Activated B cell treated with CpG ODN at 0.5 μM for 24 hours (primary cell): Measurements from ENCODE around the gene NEDD9. TPM values are rescaled to one million over a fixed set of nuclear protein-coding genes. Genes with fewer than 3 reads are reported as not detected.

ENCODE experiments used
- ATAC-seq: fragments of 200-7000 bp; cut with Tn5 transposase; one replicate; pipeline ENCODE4 v1.10.0; 2021; ENCODE audit warnings: low read depth, mild to moderate bottlenecking, moderate library complexity
- CTCF ChIA-PET: fragments of 350-600 bp; sonication (Branson Sonifier 250); formaldehyde crosslinking; loops from one replicate; lab custom pipeline; 2021; ENCODE audit warnings: antibody characterized with exemption; lab: Charles Lee
- POLR2A ChIA-PET: fragments of 350-600 bp; sonication (Branson Sonifier 250); formaldehyde crosslinking; loops from one replicate; lab custom pipeline; 2021; ENCODE audit warnings: antibody characterized with exemption; lab: Charles Lee
- DNase-seq: peaks from one replicate; pipeline ENCODE4 v3.0.0; 2022
- H3K27ac Mint-ChIP-seq: one replicate; pipeline ENCODE4 v1.8.0; 2020; ENCODE audit warnings: mixed read lengths
- H3K27me3 Mint-ChIP-seq: one replicate; pipeline ENCODE4 v1.8.0; 2021; ENCODE audit warnings: mixed read lengths
- H3K36me3 Mint-ChIP-seq: one replicate; pipeline ENCODE4 v1.8.0; 2021; ENCODE audit warnings: low read depth, mixed read lengths
- H3K4me1 Mint-ChIP-seq: one replicate; pipeline ENCODE4 v1.8.0; 2021; ENCODE audit warnings: mixed read lengths
- H3K4me3 Mint-ChIP-seq: one replicate; pipeline ENCODE4 v1.8.0; 2020; ENCODE audit warnings: mild to moderate bottlenecking, mixed read lengths
- H3K9me3 Mint-ChIP-seq: one replicate; pipeline ENCODE4 v1.8.0; 2020; ENCODE audit warnings: mixed read lengths
- intact Hi-C: fragments of 100-400 bp; cut with micrococcal nuclease; formaldehyde crosslinking; loops from one replicate; pipeline ENCODE4 v1.15.1; 2024
- total RNA-seq: library from RNA; stranded (reverse); gene quantifications from 2 replicates; pipeline ENCODE4 v1.2.3, GENCODE V29; 2022
- TF ChIP-seq, protein P1 (sequence below): fragments of 200-600 bp; IDR thresholded peaks from one replicate; pipeline ENCODE4 v1.8.0; 2022; ENCODE audit warnings: antibody characterized with exemption, mild to moderate bottlenecking

NEDD9 gene
- total RNA-seq, 1 donor from 2014 or later, result 61.9 TPM

GRCh38 chr6:11270030-11271027, 37.9 kb upstream of the NEDD9 start:
- Mint-ChIP-seq H3K27ac (peak overlapping the region; percentile 32), H3K27me3 (no peaks in the 10 kb centered on the region), H3K9me3 (no peaks in the 10 kb centered on the region), H3K4me3 (no peak overlapping the region), H3K4me1 (peaks cover 26% of the 10 kb centered on the region), H3K36me3 (peaks cover 49% of the 10 kb centered on the region)
- no peak for DNase-seq
- ChIA-PET CTCF (interaction anchor here (1.3 kb wide), 1 partner anchor 98 kb away, joined by 3 read pairs; no protein-coding TSS in a partner anchor), POLR2A (interaction anchor here (0.6 to 1.1 kb wide), 4 partner anchors 9 to 223 kb away, joined by 3 to 5 read pairs (median 4); no protein-coding TSS in a partner anchor)
- ATAC-seq, result no peak
- TF ChIP-seq, protein P1, sequence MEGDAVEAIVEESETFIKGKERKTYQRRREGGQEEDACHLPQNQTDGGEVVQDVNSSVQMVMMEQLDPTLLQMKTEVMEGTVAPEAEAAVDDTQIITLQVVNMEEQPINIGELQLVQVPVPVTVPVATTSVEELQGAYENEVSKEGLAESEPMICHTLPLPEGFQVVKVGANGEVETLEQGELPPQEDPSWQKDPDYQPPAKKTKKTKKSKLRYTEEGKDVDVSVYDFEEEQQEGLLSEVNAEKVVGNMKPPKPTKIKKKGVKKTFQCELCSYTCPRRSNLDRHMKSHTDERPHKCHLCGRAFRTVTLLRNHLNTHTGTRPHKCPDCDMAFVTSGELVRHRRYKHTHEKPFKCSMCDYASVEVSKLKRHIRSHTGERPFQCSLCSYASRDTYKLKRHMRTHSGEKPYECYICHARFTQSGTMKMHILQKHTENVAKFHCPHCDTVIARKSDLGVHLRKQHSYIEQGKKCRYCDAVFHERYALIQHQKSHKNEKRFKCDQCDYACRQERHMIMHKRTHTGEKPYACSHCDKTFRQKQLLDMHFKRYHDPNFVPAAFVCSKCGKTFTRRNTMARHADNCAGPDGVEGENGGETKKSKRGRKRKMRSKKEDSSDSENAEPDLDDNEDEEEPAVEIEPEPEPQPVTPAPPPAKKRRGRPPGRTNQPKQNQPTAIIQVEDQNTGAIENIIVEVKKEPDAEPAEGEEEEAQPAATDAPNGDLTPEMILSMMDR, result no peak
- intact Hi-C loops, result no loop called here

GRCh38 chr6:11268978-11269377, 36.5 kb upstream of the NEDD9 start:
- H3K27me3 Mint-ChIP-seq, result no peaks in the 10 kb centered on the region
- ATAC-seq, result no peak
- TF ChIP-seq, protein P1, result no peak
- H3K36me3 Mint-ChIP-seq, result peaks cover 51% of the 10 kb centered on the region
- ChIA-PET CTCF (no interaction called here), POLR2A (no interaction called here)
- no peak overlapping the region for H3K27ac Mint-ChIP-seq
- no peak for DNase-seq
- intact Hi-C loops, result no loop called here
- peaks cover 17% of the 10 kb centered on the region for H3K4me1 Mint-ChIP-seq
- no peaks in the 10 kb centered on the region for H3K9me3 Mint-ChIP-seq
- no peak overlapping the region for H3K4me3 Mint-ChIP-seq

- DNase-seq (no peak), ATAC-seq (no peak)
- H3K4me3 Mint-ChIP-seq, result no peak overlapping the region
- POLR2A ChIA-PET, result interaction anchor here (0.7 kb wide), 1 partner anchor 28 kb away, joined by 6 read pairs; no protein-coding TSS in a partner anchor
- H3K27me3 Mint-ChIP-seq, result no peaks in the 10 kb centered on the region
- no peaks in the 10 kb centered on the region for H3K9me3 Mint-ChIP-seq
- intact Hi-C loops, result no loop called here
- CTCF ChIA-PET, result no interaction called here
- H3K27ac Mint-ChIP-seq, result no peak overlapping the region
- peaks cover 19% of the 10 kb centered on the region for H3K4me1 Mint-ChIP-seq
- TF ChIP-seq, protein P1, result no peak
- peaks cover 44% of the 10 kb centered on the region for H3K36me3 Mint-ChIP-seq
These were observed 34.5 kb upstream of the NEDD9 start for GRCh38 chr6:11266926-11267325.

- intact Hi-C loops, result no loop called here
These were observed 33.5 kb upstream of the NEDD9 start for GRCh38 chr6:11265932-11266331.

GRCh38 chr6:11264100-11264499, 31.6 kb upstream of the NEDD9 start:
- TF ChIP-seq, protein P1, result no peak
- no peaks in the 10 kb centered on the region for H3K9me3 Mint-ChIP-seq
- intact Hi-C loops, result no loop called here
- ChIA-PET POLR2A (no interaction called here), CTCF (no interaction called here)
- H3K4me1 Mint-ChIP-seq, result peaks cover 18% of the 10 kb centered on the region
- no peak overlapping the region for H3K27ac Mint-ChIP-seq
- DNase-seq (no peak), ATAC-seq (no peak)
- H3K36me3 Mint-ChIP-seq, result peaks cover 43% of the 10 kb centered on the region
- H3K27me3 Mint-ChIP-seq, result no peaks in the 10 kb centered on the region
- no peak overlapping the region for H3K4me3 Mint-ChIP-seq

More at GRCh38 chr6:11265932-11266331, 33.5 kb upstream of the NEDD9 start:
- DNase-seq (no peak), ATAC-seq (no peak)
- CTCF ChIA-PET, result no interaction called here
- no peaks in the 10 kb centered on the region for H3K27me3 Mint-ChIP-seq
- POLR2A ChIA-PET, result no interaction called here
- peaks cover 19% of the 10 kb centered on the region for H3K4me1 Mint-ChIP-seq
- TF ChIP-seq, protein P1, result no peak
- H3K27ac Mint-ChIP-seq, result no peak overlapping the region
- H3K4me3 Mint-ChIP-seq, result no peak overlapping the region
- no peaks in the 10 kb centered on the region for H3K9me3 Mint-ChIP-seq
- H3K36me3 Mint-ChIP-seq, result peaks cover 43% of the 10 kb centered on the region
